Activated gamma-delta T cell treated with Interleukin-2 at 50 U/mL for 16 hours (primary cell): ENCODE results near the gene CCDC157.
A peak's percentile ranks its signal among the peaks of the same experiment; 100 is the strongest.
"Not testable (repeated sequence)": the region's sequence is repeated elsewhere in the genome, so short reads cannot be mapped to it uniquely, and the experiment has no call there.

Experiments used
- DNase-seq: peaks from one replicate; pipeline ENCODE4 v3.0.0-alpha.2; 2020

CCDC157 gene

DNA sequence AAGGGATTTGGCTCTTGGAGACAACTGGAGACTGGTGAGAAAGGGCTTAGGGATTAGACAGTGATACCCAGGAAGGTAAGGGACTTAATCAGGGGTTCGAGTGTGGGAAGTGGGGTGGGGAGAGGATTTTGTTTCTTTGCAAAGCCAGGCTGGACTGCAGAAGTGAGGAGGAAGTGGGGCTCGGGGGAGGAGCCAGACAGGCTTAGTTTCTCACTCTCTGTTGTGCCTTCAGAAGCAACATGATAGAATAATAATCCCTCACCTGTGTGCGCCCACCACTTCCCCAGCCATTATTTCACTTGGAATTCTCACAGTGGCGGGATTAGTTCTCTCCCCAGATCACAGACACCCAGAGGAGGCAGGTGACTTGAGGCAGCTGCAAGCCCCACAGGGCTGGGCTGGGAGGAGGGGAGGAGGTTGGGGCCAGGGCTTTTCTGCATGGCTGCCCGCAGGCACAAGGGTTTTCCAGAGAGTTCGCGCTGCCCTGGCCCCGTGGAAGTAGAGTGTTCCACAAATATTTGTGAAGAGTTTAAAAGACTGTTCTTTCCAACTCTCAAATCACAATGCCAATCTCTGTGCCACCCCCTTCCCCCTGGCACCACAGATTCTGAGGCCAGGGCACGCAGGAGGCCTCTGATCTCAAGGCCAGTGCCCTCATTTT is 36.0 kb downstream of the CCDC157 start:
- no peak for DNase-seq

DNA sequence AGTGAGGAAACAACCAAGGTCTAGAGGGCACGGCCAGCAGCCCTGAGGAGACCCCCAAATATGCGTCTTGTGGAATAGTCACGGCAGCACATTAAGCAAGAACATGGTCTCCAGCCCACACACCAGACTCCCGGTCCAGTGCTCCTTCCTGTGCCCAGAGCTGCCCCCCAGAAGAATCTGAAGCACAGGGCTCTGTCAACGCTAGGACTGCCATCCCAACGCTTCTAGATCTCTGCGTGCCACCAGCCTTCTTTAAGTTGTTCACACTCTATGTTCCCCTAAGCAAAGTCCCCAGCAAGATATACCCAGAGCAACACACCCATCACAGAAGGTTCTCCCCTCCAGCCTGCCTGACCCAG is 36.5 kb downstream of the CCDC157 start:
- DNase-seq: no peak

DNA sequence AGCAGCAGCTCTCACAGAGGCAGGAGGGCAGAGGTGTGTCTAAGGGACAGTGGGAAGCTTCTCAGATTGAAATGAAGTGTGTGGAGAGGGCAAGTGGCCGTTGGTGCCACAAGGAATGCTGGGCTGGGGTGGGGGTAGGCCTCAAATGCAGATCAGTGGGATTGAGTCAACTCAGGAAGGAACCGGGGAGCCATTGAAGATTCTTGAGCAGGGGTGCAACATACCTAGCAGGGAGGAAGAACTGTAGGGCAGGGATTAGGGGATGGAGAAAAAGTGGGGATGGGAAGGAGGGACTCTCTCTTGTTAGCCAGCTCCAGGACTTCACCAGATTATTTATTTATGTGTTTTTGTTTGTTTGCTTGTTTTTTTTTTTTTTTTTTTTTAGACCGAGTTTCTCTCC is 37.1 kb downstream of the CCDC157 start:
- no peak for DNase-seq

GRCh38 chr22:30396871-30397655 is 40.3 kb downstream of the CCDC157 start, which contains the start of gene SEC14L2:
Gene SEC14L2, plus strand, starts transcription at chr22:30397018. Its CDS starts 99 bp downstream, at chr22:30397117.
- peak; percentile 39 for DNase-seq

DNA sequence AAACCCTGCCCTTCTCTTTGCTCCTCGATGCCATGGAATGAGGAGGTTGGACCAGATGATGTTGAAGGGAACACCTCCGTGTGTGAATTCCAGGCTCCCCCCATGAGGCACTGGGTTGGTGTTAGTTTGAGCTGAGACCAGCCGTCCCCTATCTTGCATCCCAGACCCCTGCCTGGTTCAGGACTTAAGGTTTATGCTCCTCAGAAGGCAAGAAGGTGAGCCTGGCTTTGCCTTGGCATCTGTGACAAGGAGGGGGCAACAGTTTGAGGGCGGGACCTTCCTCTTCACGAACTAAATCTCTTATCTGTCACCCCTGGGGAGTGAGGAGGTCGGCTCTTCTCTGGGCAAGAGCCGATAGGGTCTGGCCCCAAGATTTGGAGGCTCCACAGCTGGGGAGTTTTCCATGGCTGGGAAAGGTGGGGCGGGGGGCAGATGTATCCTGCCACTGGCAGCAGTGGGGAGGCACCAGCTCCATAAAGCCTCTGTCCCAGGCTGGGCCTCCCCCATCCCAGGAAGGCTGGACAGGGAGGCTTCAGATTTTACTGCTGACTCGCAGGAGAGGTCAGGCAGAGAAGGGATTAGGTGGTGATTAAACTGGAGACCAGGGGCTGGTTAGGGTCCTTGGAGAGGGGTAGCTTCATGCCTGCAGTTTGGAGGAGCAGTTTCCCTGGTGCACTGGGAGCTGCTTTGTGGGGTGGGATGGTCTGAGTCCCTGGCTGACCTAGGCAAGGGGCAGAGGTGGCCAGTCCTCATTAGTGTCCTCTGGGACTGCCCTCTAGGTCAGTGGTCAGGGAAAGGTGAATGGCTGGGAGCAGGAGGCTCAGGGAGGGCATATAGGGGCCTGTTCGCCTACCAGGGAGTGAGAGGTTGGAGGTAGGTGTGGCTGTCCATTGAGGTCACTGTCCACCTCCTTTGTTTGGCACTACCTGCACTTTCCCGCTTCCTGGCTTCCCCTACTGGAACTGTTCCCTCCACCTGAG is 41.1 kb downstream of the CCDC157 start:
- no peak for DNase-seq

DNA sequence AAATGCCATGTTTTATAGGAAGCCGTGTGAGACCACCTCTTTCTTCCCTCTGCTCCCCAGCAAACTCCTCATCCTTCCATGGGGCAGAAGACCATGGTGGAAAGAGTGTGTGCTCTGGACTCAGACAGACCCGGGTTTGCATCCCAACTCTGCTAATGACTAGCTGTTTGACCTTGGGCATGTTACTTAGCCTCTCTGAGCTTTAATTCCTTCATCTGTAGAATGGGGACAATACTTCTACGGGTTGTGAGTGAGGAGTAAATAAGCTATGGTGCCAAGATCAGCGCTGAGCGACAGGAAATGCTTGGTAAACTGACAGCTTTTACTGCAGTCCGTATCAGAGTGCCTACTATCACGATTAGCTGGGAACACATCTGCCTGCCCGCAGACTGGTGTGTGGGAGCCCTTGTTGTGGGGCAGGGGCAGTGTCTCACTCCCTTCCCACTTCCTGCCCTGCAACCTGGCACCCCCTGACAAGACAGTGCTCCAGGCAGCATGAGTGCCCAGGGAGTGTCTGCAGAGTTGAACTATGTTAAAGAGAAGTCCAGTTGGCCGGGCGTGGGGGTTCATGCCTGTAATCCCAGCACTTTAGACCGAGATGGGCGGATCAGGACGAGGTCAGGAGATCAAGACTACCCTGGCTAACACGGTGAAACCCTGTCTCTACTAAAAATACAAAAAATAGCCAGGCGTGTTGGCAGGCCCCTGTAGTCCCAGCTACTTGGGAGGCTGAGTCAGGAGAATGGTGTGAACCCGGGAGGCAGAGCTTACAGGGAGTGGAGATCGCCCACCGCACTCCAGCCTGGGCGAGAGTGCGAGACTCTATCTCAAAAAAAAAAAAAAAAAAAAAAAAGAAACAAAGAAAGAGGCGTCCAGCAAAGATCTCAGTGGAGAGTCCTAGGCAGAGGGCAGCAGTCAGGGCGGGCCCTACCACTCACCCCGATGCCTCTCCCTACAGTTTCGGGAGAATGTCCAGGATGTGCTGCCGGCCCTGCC is 42.2 kb downstream of the CCDC157 start:
- DNase-seq: no peak

DNA sequence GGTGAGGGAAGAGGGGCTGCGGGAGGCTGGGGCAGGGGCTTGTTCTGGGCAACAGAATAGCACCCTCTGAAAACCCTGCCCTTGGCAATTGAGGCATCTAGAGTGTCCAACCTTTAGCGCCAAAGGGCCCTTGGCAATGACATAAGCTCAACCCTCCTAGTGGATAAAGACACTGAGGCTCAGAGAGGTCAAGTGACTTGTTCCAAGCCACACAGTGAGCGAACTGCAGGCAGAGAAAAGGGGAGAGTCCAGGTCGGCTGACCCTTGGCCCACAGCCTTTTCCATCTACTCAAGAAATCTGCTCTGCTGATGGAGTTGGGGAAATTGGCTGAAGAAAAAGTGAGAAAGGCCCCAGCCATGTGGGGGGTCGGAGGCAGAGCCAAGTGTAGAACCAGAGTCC is 42.9 kb downstream of the CCDC157 start:
- no peak for DNase-seq

GRCh38 chr22:30400159-30400558 is 43.4 kb downstream of the CCDC157 start:
- no peak for DNase-seq

DNA sequence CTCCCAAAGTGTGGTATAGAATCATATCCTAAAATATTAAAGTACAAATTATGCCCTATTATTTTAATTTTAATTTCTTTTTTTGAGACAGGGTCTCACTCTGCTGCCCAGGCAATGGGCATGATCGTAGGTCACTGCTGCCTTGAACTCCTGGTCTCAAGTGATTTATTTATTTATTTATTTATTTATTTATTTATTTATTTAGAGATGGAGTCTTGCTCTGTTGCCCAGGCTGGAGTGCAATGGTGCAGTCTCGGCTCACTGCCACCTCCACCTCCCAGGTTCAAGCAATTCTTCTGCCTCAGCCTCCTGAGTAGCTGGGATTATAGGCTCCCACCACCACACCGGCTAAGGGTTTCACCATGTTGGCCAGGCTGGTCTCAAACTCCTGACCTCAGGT is 44.2 kb downstream of the CCDC157 start:
- not testable (repeated sequence) for DNase-seq

DNA sequence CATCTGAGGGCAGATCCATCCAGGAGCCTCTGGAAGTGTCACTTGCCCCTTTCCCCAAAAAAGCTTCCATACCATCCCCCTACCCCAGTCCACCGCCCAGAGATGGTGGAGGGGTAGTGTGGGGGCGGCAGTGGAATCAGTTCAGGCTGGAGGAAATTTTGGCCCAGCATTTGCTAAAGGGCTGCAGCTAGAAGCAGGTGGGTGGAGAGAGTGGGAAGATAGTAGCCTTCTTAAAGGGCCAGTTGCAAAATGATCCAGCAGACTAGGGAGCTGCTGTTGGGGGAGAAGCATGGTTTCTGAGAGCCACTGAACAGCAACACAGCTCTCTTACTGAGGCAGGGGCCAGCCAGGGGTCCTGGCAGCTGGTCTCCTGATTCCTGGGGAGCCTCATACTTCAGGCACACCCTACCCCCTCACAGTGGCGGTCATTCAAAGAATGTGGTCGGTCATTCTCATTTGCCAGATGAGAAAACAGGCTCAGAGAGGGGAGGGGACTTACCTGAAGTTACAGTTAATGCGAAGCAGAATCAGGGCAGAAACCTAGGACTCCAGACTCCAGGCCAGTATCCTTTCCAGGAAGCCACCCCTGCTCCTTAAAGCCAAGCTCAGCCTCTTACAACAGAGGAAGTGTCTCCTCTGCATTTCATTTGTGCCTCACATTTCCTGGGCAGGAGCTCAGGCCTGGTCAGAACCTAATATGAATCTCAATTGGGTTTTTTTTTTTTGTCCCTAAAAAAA is 45.4 kb downstream of the CCDC157 start:
- DNase-seq: no peak

DNA sequence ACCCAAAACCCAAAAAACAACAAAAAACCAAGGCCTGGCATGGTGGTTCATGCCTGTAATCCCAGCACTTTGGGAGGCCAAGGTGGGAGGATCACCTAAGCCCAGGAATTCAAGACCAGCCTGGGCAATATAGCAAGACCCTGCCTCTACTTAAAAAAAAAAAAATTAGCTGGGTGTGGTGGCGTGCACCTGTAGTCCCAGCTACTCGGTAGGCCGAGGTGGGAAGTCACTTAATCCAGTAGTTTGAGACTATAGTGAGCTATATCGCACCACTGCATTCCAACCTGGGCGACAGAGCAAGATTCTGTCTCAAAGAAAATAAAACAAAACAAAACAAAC is 45.9 kb downstream of the CCDC157 start:
- not testable (repeated sequence) for DNase-seq

DNA sequence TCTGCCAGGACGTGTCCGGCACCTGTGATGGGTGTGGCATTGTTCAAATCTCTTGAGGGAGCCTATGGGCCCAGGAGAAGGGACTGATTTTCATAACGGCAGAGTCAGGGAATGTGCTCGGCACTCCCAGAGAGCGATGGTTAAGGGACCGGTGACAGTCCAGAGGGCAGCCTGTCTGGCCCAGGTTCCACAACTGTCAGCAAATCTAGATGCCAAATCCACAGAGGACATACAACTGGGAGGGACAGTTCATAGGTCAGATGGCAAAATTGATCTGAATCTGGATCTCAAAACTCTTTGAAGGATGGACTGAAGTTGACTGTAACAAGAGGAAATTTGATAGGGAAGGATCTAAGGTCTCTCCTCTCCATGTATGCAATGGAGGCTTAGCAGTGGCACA is 47.5 kb downstream of the CCDC157 start:
- DNase-seq: no peak

DNA sequence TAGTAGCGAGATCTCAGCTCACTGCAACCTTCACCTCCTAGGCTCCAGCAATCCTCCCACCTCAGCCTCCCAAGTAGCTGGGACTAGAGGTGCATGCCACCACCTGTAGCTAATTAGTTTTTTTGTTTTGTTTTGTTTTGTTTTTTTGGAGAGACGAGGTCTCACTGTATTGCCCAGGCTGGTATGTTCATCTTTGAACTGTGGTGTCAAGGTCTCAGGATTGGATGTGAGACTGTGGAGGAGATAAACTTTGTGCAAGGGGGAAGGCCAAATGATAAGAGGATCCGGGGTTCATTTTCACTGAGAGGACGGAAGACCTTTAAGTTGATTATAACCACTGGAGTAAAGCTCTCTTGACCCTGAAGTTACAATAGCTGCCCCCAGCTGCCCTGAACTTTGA is 48.9 kb downstream of the CCDC157 start:
- no peak for DNase-seq

DNA sequence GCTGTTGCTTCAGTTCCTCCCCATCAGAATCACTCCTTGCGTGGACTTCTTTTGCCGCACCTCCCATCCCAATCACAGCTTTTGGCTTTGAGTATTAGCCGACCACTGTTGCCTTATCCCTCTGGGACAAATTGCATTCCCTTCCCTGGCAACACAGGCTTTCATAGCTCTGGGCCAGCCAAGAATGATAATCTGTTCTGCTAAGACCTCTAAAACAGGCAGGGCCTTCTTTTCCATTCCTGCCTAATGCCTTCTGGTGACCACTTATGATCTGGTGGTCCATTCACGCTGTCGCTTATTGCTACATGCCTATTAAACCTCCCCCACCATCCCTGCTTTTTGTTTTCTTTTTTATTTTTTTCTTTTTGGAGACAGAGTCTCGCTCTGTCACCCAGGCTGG is 49.6 kb downstream of the CCDC157 start:
- DNase-seq: no peak

GRCh38 chr22:30408388-30409102 is 51.7 kb downstream of the CCDC157 start:
- no peak for DNase-seq

DNA sequence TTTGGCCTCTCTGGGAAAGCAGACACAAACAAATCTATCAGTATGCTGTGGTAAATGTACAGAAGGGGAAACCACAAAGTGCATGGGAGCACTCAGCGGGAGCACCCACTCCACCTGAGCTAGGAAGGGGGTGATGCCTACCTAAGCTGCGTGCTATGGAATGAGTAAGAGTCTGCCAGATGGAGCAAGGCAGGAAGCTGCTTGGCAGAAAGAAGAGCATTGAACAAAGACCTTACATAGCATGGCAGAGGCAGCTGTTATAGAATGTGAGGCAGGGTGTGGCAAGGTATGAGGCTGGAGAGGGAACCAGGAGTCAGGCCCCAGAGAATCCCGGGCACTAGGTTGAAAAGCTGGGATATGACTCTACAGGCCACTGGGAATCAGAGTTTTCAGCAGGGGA is 55.0 kb downstream of the CCDC157 start:
- no peak for DNase-seq

DNA sequence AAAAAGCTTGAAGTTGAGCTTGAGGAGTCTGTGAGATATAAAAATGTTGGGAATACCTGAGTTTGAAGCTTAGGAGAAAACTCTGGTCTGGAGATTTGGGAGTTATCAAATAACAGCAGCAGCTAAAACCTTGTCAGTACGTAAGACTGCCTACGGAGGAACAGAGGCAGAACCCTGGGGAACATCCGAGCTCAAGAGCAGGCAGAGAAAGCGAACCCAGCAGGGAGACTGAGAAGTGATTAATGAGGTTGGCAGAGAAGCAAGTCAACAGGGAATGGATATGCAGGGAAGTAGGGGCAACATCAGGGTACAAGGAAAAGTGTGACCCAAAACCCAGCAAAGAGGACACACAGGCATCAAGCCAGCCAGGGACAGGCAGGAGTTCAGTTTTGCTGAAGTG is 56.2 kb downstream of the CCDC157 start:
- no peak for DNase-seq

DNA sequence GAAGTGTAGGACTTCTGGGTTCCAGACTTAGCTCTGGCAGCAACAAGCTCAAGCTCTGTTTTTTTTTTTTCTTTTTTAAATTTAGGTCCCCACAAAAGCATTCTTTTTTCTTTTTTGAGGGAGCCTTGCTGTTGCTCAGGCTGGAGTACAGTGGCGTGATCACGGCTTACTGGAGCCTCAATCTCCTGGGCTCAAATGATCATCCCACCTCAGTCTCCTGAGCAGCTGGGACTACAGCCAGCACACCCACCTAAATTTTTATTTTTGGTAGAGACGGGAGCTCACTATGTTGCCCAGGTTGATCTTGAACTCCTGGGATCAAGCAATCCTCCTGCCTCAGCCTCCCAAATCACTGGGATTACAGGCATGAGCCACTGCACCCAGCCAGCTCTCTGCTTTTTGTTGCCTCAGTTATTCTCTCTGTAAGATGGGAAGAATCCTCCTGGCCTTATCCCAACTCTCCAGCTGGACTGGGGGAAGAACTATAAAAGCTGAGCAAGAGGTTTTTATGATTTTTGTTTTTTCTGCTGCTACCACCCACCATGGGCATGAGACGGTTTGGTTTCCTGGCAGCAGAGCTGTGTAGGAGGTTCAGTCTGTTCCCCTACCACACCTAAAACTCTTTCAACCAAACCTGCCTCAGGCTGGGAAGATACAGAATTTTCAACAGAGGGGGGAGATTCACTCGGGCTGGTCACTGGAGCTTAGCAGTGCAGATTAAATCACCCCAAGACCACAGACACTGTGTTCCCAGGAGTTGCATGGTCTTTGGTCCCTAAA is 57.1 kb downstream of the CCDC157 start:
- no peak for DNase-seq

- no peak for DNase-seq
These were observed 57.8 kb downstream of the CCDC157 start for GRCh38 chr22:30414525-30415047.

GRCh38 chr22:30416403-30416802 is 59.6 kb downstream of the CCDC157 start:
- DNase-seq: no peak
